Measurements from ENCODE around the gene IRAK4. TPM values are rescaled to one million over a fixed set of nuclear protein-coding genes. Genes with fewer than 3 reads are reported as not detected.
A peak's percentile ranks its signal among the peaks of the same experiment; 100 is the strongest.

Gene IRAK4
- polyA plus RNA-seq, 1 donor: 20.2 TPM

GRCh38 chr12:43832463-43833168 is 73.9 kb downstream of the IRAK4 start:
- DNase-seq: no peak
- WGBS (ENCODE audit: insufficient coverage, low lambda C conversion rate): no CpG with 5 or more reads among the region's 4 CpGs
- no peak overlapping the region for H3K27ac ChIP-seq (ENCODE audit: low read length)

GRCh38 chr12:43835264-43835655 is 76.5 kb downstream of the IRAK4 start:
- H3K27me3 ChIP-seq (ENCODE audit: control insufficient read depth, insufficient read depth, low read length): no peaks in the 10 kb centered on the region
- peaks cover 5% of the 10 kb centered on the region for H3K4me1 ChIP-seq (ENCODE audit: control insufficient read depth, insufficient read depth, low read length)
- H3K27ac ChIP-seq (ENCODE audit: low read length): peak overlapping the region; percentile 35
- H3K9me3 ChIP-seq (ENCODE audit: control insufficient read depth, low read depth, low read length): no peaks in the 10 kb centered on the region
- DNase-seq: no peak
- H3K36me3 ChIP-seq (ENCODE audit: control insufficient read depth, insufficient read depth, low read length): no peaks in the 10 kb centered on the region
- peak overlapping the region; percentile 81 for H3K4me3 ChIP-seq (ENCODE audit: low read length)
- no CpG with 5 or more reads among the region's 6 CpGs for WGBS (ENCODE audit: insufficient coverage, low lambda C conversion rate)

More at GRCh38 chr12:43832463-43833168, 73.9 kb downstream of the IRAK4 start:
- Histone ChIP-seq H3K27me3 (ENCODE audit: control insufficient read depth, insufficient read depth, low read length) (no peaks in the 10 kb centered on the region), H3K4me3 (ENCODE audit: low read length) (no peak overlapping the region), H3K4me1 (ENCODE audit: control insufficient read depth, insufficient read depth, low read length) (peaks cover 5% of the 10 kb centered on the region), H3K9me3 (ENCODE audit: control insufficient read depth, low read depth, low read length) (no peaks in the 10 kb centered on the region), H3K36me3 (ENCODE audit: control insufficient read depth, insufficient read depth, low read length) (no peaks in the 10 kb centered on the region)

GRCh38 chr12:43835656-43836474 is 77.1 kb downstream of the IRAK4 start, which contains the start of gene TMEM117:
TSS of gene TMEM117 (plus strand) at chr12:43836081.
- H3K27me3 ChIP-seq (ENCODE audit: control insufficient read depth, insufficient read depth, low read length): no peaks in the 10 kb centered on the region
- H3K36me3 ChIP-seq (ENCODE audit: control insufficient read depth, insufficient read depth, low read length): no peaks in the 10 kb centered on the region
- peak within 1 kb of the TSS; percentile 96 for H3K27ac ChIP-seq (ENCODE audit: low read length)
- H3K4me1 ChIP-seq (ENCODE audit: control insufficient read depth, insufficient read depth, low read length): peaks cover 5% of the 10 kb centered on the region
- WGBS (ENCODE audit: insufficient coverage, low lambda C conversion rate): no CpG with 5 or more reads among the region's 103 CpGs
- peak within 1 kb of the TSS; percentile 81 for H3K4me3 ChIP-seq (ENCODE audit: low read length)
- H3K9me3 ChIP-seq (ENCODE audit: control insufficient read depth, low read depth, low read length): no peaks in the 10 kb centered on the region
- DNase-seq: peak; percentile 47 to 91

- DNase-seq: peak in 1 of 2 donors; percentile 75
- H3K36me3 ChIP-seq (ENCODE audit: control insufficient read depth, insufficient read depth, low read length): no peaks in the 10 kb centered on the region
- H3K27ac ChIP-seq (ENCODE audit: low read length): peak overlapping the region; percentile 96
- peak overlapping the region; percentile 81 for H3K4me3 ChIP-seq (ENCODE audit: low read length)
- H3K9me3 ChIP-seq (ENCODE audit: control insufficient read depth, low read depth, low read length): no peaks in the 10 kb centered on the region
- 0% methylated on average over 2 of the region's 8 CpGs for WGBS (ENCODE audit: insufficient coverage, low lambda C conversion rate)
- H3K27me3 ChIP-seq (ENCODE audit: control insufficient read depth, insufficient read depth, low read length): no peaks in the 10 kb centered on the region
- peaks cover 5% of the 10 kb centered on the region for H3K4me1 ChIP-seq (ENCODE audit: control insufficient read depth, insufficient read depth, low read length)
Observed at GRCh38 chr12:43836475-43836989, 77.8 kb downstream of the IRAK4 start.

Other genes starting within 250 kb of the IRAK4 start
- gene ADAMTS20, start 206.7 kb upstream of the IRAK4 start, polyA plus RNA-seq: 0.49 TPM
- gene PUS7L, start 161 bp upstream of the IRAK4 start, polyA plus RNA-seq: 8.7 TPM
- gene TWF1, start 47.4 kb downstream of the IRAK4 start, polyA plus RNA-seq: 84.1 TPM
- 14.9 TPM for gene TMEM117, start 77.1 kb downstream of the IRAK4 start, polyA plus RNA-seq

All from large intestine (tissue), 3 donors.